ENCODE data around the gene CALML3.

Gene CALML3

GRCh38 chr10:5497289-5497688, 27.5 kb upstream of the CALML3 start:
- POLR2A ChIA-PET (ENCODE audit: low non-redundant PET), result no interaction called here
- no peak overlapping the region for H3K27ac ChIP-seq

GRCh38 chr10:5497948-5498730, 26.6 kb upstream of the CALML3 start:
- ChIA-PET POLR2A (ENCODE audit: low non-redundant PET) (no interaction called here), CTCF (interaction anchor here (0.6 kb wide), 1 partner anchor 125 kb away, joined by 3 read pairs; no protein-coding TSS in a partner anchor)
- H3K27ac ChIP-seq, result no peak overlapping the region
- no peak for TF ChIP-seq CTCF (conservative IDR thresholded peaks at IDR 0.05; ENCODE audit: low read depth)
- DNase-seq (ENCODE audit: low spot score), result no peak

More at GRCh38 chr10:5497289-5497688, 27.5 kb upstream of the CALML3 start:
- no peak for TF ChIP-seq CTCF (conservative IDR thresholded peaks at IDR 0.05; ENCODE audit: low read depth)
- CTCF ChIA-PET, result no interaction called here
- no peak for DNase-seq (ENCODE audit: low spot score)

- no peak for DNase-seq (ENCODE audit: low spot score)
- CTCF ChIA-PET, result interaction anchor here (1.3 to 1.7 kb wide), 2 partner anchors 10 to 124 kb away, joined by 3 to 7 read pairs; no protein-coding TSS in a partner anchor
- H3K27ac ChIP-seq, result no peak overlapping the region; the same call in 1 of the 2 replicates
- no peak for TF ChIP-seq CTCF (conservative IDR thresholded peaks at IDR 0.05; ENCODE audit: low read depth)
- POLR2A ChIA-PET (ENCODE audit: low non-redundant PET), result no interaction called here
Observed at GRCh38 chr10:5498791-5499492, 25.8 kb upstream of the CALML3 start.

- DNase-seq (ENCODE audit: low spot score), result no peak
- TF ChIP-seq CTCF (conservative IDR thresholded peaks at IDR 0.05; ENCODE audit: low read depth), result no peak
- CTCF ChIA-PET, result interaction anchor here (1.1 to 1.7 kb wide), 3 partner anchors 11 to 123 kb away, joined by 3 to 7 read pairs (median 3); no protein-coding TSS in a partner anchor
- POLR2A ChIA-PET (ENCODE audit: low non-redundant PET), result no interaction called here
- no peak within 1 kb of the TSS; the same call in 1 of the 2 replicates for H3K27ac ChIP-seq
Observed at GRCh38 chr10:5499493-5500140, 25.1 kb upstream of the CALML3 start, which contains the start of gene CALML5. CALML5 (minus strand) TSS chr10:5499570; CDS start chr10:5499438, 132 bp downstream.

- no peak for TF ChIP-seq CTCF (conservative IDR thresholded peaks at IDR 0.05; ENCODE audit: low read depth)
- POLR2A ChIA-PET (ENCODE audit: low non-redundant PET), result no interaction called here
- no peak for DNase-seq (ENCODE audit: low spot score)
- CTCF ChIA-PET, result interaction anchor here (1.1 to 1.7 kb wide), 3 partner anchors 11 to 123 kb away, joined by 3 to 7 read pairs (median 3); no protein-coding TSS in a partner anchor
- no peak overlapping the region; the same call in 1 of the 2 replicates for H3K27ac ChIP-seq
Observed at GRCh38 chr10:5500162-5500670, 24.5 kb upstream of the CALML3 start.

GRCh38 chr10:5500910-5501309, 23.9 kb upstream of the CALML3 start:
- CTCF ChIA-PET, result interaction anchor here (0.6 to 1.0 kb wide), 2 partner anchors 58 to 130 kb away, joined by 3 read pairs; no protein-coding TSS in a partner anchor
- TF ChIP-seq CTCF (conservative IDR thresholded peaks at IDR 0.05; ENCODE audit: low read depth), result no peak
- no peak for DNase-seq (ENCODE audit: low spot score)
- H3K27ac ChIP-seq, result no peak overlapping the region
- POLR2A ChIA-PET (ENCODE audit: low non-redundant PET), result no interaction called here

Measured in RWPE1 (cell line).